Activated B cell treated with CpG ODN at 0.5 μM for 24 hours (primary cell): ENCODE data around the gene TMEM43. TPM values are rescaled to one million over a fixed set of nuclear protein-coding genes. Genes with fewer than 3 reads are reported as not detected.

Source experiments
- ATAC-seq: fragments of 200-7000 bp; cut with Tn5 transposase; one replicate; pipeline ENCODE4 v1.10.0; 2021; ENCODE audit warnings: low read depth, mild to moderate bottlenecking, moderate library complexity
- CTCF ChIA-PET: fragments of 350-600 bp; sonication (Branson Sonifier 250); formaldehyde crosslinking; loops from one replicate; lab custom pipeline; 2021; ENCODE audit warnings: antibody characterized with exemption; lab: Charles Lee
- POLR2A ChIA-PET: fragments of 350-600 bp; sonication (Branson Sonifier 250); formaldehyde crosslinking; loops from one replicate; lab custom pipeline; 2021; ENCODE audit warnings: antibody characterized with exemption; lab: Charles Lee
- DNase-seq: peaks from one replicate; pipeline ENCODE4 v3.0.0; 2022
- H3K27ac Mint-ChIP-seq: one replicate; pipeline ENCODE4 v1.8.0; 2020; ENCODE audit warnings: mixed read lengths
- H3K27me3 Mint-ChIP-seq: one replicate; pipeline ENCODE4 v1.8.0; 2021; ENCODE audit warnings: mixed read lengths
- H3K36me3 Mint-ChIP-seq: one replicate; pipeline ENCODE4 v1.8.0; 2021; ENCODE audit warnings: low read depth, mixed read lengths
- H3K4me1 Mint-ChIP-seq: one replicate; pipeline ENCODE4 v1.8.0; 2021; ENCODE audit warnings: mixed read lengths
- H3K4me3 Mint-ChIP-seq: one replicate; pipeline ENCODE4 v1.8.0; 2020; ENCODE audit warnings: mild to moderate bottlenecking, mixed read lengths
- H3K9me3 Mint-ChIP-seq: one replicate; pipeline ENCODE4 v1.8.0; 2020; ENCODE audit warnings: mixed read lengths
- intact Hi-C: fragments of 100-400 bp; cut with micrococcal nuclease; formaldehyde crosslinking; loops from one replicate; pipeline ENCODE4 v1.15.1; 2024
- total RNA-seq: library from RNA; stranded (reverse); gene quantifications from 2 replicates; pipeline ENCODE4 v1.2.3, GENCODE V29; 2022
- TF ChIP-seq, protein P1 (sequence below): fragments of 200-600 bp; IDR thresholded peaks from one replicate; pipeline ENCODE4 v1.8.0; 2022; ENCODE audit warnings: antibody characterized with exemption, mild to moderate bottlenecking

The TMEM43 gene
- total RNA-seq, 1 donor from 2014 or later: 32.3 TPM

DNA sequence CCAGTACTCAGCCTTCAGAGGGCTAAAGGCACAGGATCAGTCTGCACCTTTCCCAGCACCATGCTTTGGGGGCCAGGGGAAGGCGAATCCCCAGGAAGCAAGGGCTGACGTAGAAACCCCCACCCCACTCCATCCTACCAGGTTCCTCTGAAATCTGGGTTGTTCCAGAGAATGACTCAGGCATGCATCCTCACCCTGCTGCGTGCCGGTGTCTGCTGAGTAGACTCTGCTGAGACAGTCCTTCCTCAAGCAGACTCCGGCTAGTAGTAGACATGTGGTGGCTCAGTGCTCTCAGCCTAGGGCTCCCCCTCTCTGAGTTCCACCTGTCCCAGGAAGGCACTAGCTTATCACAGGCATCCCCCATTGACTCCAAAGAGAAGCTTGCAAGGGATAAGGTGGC lies 9.0 kb downstream of the TMEM43 start:
- intact Hi-C loops: no loop called here
- no peak overlapping the region for H3K27ac Mint-ChIP-seq
- ChIA-PET CTCF (no interaction called here), POLR2A (no interaction called here)
- H3K36me3 Mint-ChIP-seq: peaks cover 83% of the 10 kb centered on the region
- TF ChIP-seq, protein P1, sequence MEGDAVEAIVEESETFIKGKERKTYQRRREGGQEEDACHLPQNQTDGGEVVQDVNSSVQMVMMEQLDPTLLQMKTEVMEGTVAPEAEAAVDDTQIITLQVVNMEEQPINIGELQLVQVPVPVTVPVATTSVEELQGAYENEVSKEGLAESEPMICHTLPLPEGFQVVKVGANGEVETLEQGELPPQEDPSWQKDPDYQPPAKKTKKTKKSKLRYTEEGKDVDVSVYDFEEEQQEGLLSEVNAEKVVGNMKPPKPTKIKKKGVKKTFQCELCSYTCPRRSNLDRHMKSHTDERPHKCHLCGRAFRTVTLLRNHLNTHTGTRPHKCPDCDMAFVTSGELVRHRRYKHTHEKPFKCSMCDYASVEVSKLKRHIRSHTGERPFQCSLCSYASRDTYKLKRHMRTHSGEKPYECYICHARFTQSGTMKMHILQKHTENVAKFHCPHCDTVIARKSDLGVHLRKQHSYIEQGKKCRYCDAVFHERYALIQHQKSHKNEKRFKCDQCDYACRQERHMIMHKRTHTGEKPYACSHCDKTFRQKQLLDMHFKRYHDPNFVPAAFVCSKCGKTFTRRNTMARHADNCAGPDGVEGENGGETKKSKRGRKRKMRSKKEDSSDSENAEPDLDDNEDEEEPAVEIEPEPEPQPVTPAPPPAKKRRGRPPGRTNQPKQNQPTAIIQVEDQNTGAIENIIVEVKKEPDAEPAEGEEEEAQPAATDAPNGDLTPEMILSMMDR: no peak
- H3K27me3 Mint-ChIP-seq: no peaks in the 10 kb centered on the region
- DNase-seq (no peak), ATAC-seq (no peak)
- H3K9me3 Mint-ChIP-seq: no peaks in the 10 kb centered on the region
- H3K4me3 Mint-ChIP-seq: no peak overlapping the region
- H3K4me1 Mint-ChIP-seq: no peaks in the 10 kb centered on the region

GRCh38 chr3:14134291-14134690 lies 9.4 kb downstream of the TMEM43 start:
- Mint-ChIP-seq H3K36me3 (peaks cover 82% of the 10 kb centered on the region), H3K9me3 (no peaks in the 10 kb centered on the region), H3K27ac (no peak overlapping the region), H3K4me3 (no peak overlapping the region), H3K4me1 (no peaks in the 10 kb centered on the region), H3K27me3 (no peaks in the 10 kb centered on the region)
- ChIA-PET CTCF (no interaction called here), POLR2A (no interaction called here)
- TF ChIP-seq, protein P1: no peak
- DNase-seq (no peak), ATAC-seq (no peak)
- intact Hi-C loops: no loop called here

DNA sequence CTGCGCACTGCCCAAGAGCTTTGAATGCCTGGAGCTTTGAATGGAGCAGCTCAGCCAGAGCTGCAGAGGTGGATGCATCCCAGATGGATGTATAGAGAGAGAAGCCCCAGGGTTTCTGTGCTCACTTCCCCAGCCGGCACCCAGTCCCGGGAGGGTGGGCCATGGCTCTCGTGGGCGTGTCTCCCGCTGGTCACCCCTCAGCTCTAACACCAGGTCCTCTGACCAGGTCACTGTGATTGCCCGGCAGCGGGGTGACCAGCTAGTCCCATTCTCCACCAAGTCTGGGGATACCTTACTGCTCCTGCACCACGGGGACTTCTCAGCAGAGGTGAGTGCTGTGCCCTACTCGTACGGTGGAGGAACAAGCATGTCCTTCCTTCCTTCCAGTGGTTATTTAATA lies 10.7 kb downstream of the TMEM43 start:
- CTCF ChIA-PET: no interaction called here
- TF ChIP-seq, protein P1: no peak
- ATAC-seq (no peak), DNase-seq (no peak)
- Mint-ChIP-seq H3K27ac (no peak overlapping the region), H3K27me3 (no peaks in the 10 kb centered on the region), H3K4me3 (no peak overlapping the region), H3K36me3 (peaks cover 81% of the 10 kb centered on the region), H3K9me3 (no peaks in the 10 kb centered on the region), H3K4me1 (no peaks in the 10 kb centered on the region)
- POLR2A ChIA-PET: no interaction called here
- intact Hi-C loops: no loop called here

GRCh38 chr3:14137004-14137403 lies 12.2 kb downstream of the TMEM43 start:
- TF ChIP-seq, protein P1: no peak
- ATAC-seq (no peak), DNase-seq (no peak)
- H3K4me1 Mint-ChIP-seq: no peaks in the 10 kb centered on the region
- ChIA-PET POLR2A (no interaction called here), CTCF (no interaction called here)
- no peak overlapping the region for H3K27ac Mint-ChIP-seq
- no peaks in the 10 kb centered on the region for H3K9me3 Mint-ChIP-seq
- peaks cover 82% of the 10 kb centered on the region for H3K36me3 Mint-ChIP-seq
- H3K4me3 Mint-ChIP-seq: no peak overlapping the region
- H3K27me3 Mint-ChIP-seq: no peaks in the 10 kb centered on the region
- intact Hi-C loops: no loop called here

DNA sequence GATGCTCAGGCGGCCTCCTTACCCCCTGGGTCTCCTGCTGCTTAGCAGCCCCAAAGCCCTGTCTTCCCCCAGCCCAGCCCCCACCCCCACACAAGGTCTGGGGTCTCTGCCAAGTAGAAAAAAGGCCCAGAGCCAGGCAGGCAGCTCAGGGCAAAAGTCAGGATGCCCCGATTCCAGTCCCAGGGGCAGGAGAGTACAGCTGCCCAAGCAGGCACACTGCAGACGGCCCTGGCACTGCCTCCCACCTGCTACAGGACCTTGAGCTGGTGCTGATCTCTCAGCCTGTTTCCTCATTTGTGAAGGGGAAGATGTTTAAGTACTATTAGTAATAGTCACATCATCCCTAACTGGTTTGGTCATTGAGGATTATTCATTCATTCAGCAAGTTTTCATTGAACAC lies 12.6 kb downstream of the TMEM43 start:
- Mint-ChIP-seq H3K27ac (no peak overlapping the region), H3K9me3 (no peaks in the 10 kb centered on the region), H3K36me3 (peaks cover 82% of the 10 kb centered on the region), H3K27me3 (no peaks in the 10 kb centered on the region), H3K4me1 (no peaks in the 10 kb centered on the region), H3K4me3 (no peak overlapping the region)
- TF ChIP-seq, protein P1: no peak
- DNase-seq (no peak), ATAC-seq (no peak)
- intact Hi-C loops: no loop called here
- ChIA-PET POLR2A (no interaction called here), CTCF (no interaction called here)
